ENCODE data around the gene BTNL8. TPM values are rescaled to one million over a fixed set of nuclear protein-coding genes. Genes with fewer than 3 reads are reported as not detected.

The BTNL8 gene
- total RNA-seq, 6 donors from 2014 or later: 1.2 to 10.0 (median 3.6) TPM; not detected in 1

DNA sequence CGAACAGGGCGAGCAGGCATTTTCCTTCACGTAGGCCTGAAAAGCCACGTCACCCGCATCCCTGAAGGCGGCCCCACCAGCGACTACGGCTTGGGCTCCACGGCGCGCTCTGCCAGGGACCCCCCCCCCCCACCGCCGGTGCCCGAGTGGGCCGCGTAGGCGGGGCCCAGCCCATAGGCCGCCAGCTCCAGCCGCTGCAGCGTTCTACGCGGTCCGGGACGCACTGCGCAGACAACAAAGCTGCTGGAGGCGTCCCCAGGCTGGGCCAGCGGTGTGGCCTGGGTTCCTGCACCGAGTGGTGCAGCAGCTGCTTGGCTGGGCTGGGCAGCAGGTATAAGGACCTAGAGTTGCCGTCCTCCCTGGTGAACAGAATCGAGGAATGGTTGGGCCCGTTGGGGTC is 71.4 kb downstream of the BTNL8 start:
- 97 to 99% methylated on average over 11 to 30 of the region's 31 CpGs for WGBS, 2 donors
- H3K27me3 ChIP-seq: no peaks in the 10 kb centered on the region
- no peaks in the 10 kb centered on the region for H3K4me1 ChIP-seq
- no peak overlapping the region for H3K27ac ChIP-seq
- H3K4me3 ChIP-seq: no peak overlapping the region
- ATAC-seq (ENCODE audit: low FRiP score in 2 of 2): no peak
- TF ChIP-seq POLR2AphosphoS5 (IDR thresholded peaks at IDR 0.05) (no peak), POLR2A (IDR thresholded peaks at IDR 0.05) (no peak), CTCF (IDR thresholded peaks at IDR 0.05) (no peak), EP300 (IDR thresholded peaks at IDR 0.05) (no peak)
- H3K9me3 ChIP-seq: no peaks in the 10 kb centered on the region
- H3K36me3 ChIP-seq: no peaks in the 10 kb centered on the region
- peak in 1 of 2 donors; percentile 63 for DNase-seq

GRCh38 chr5:180970875-180971274 is 71.9 kb downstream of the BTNL8 start:
- ATAC-seq (ENCODE audit: low FRiP score in 2 of 2): no peak
- Histone ChIP-seq H3K4me1 (no peaks in the 10 kb centered on the region), H3K36me3 (no peaks in the 10 kb centered on the region), H3K27me3 (no peaks in the 10 kb centered on the region), H3K27ac (no peak overlapping the region), H3K9me3 (no peaks in the 10 kb centered on the region), H3K4me3 (no peak overlapping the region)
- no peak for DNase-seq
- TF ChIP-seq EP300 (IDR thresholded peaks at IDR 0.05): no peak
- TF ChIP-seq POLR2A (IDR thresholded peaks at IDR 0.05): no peak
- TF ChIP-seq POLR2AphosphoS5 (IDR thresholded peaks at IDR 0.05): no peak
- no peak for TF ChIP-seq CTCF (IDR thresholded peaks at IDR 0.05)
- 47 to 54% methylated on average over 4 of the region's 4 CpGs for WGBS, 2 donors

GRCh38 chr5:180974612-180975315 is 75.8 kb downstream of the BTNL8 start:
- DNase-seq (no peak), ATAC-seq (ENCODE audit: low FRiP score in 2 of 2) (no peak)
- H3K4me3 ChIP-seq: no peak overlapping the region
- peaks cover 0 to 17% (median 7%) of the 10 kb centered on the region in 4 donors for H3K4me1 ChIP-seq
- H3K27ac ChIP-seq: no peak overlapping the region
- WGBS, 2 donors: 80 to 88% methylated on average over 2 of the region's 2 CpGs
- no peaks in the 10 kb centered on the region for H3K9me3 ChIP-seq
- H3K36me3 ChIP-seq: no peaks in the 10 kb centered on the region
- TF ChIP-seq CTCF (IDR thresholded peaks at IDR 0.05): no peak
- no peak for TF ChIP-seq EP300 (IDR thresholded peaks at IDR 0.05)
- no peak for TF ChIP-seq POLR2A (IDR thresholded peaks at IDR 0.05)
- TF ChIP-seq POLR2AphosphoS5 (IDR thresholded peaks at IDR 0.05): no peak
- no peaks in the 10 kb centered on the region for H3K27me3 ChIP-seq

GRCh38 chr5:180975338-180975737 is 76.4 kb downstream of the BTNL8 start:
- H3K27me3 ChIP-seq: no peaks in the 10 kb centered on the region
- ATAC-seq (ENCODE audit: low FRiP score in 2 of 2): no peak
- WGBS, 2 donors: 73 to 82% methylated on average over 1 to 2 of the region's 2 CpGs
- no peaks in the 10 kb centered on the region for H3K9me3 ChIP-seq
- no peak overlapping the region for H3K4me3 ChIP-seq
- H3K27ac ChIP-seq: no peak overlapping the region
- TF ChIP-seq POLR2AphosphoS5 (IDR thresholded peaks at IDR 0.05) (no peak), POLR2A (IDR thresholded peaks at IDR 0.05) (no peak)
- H3K4me1 ChIP-seq: peaks cover 0 to 17% (median 7%) of the 10 kb centered on the region in 4 donors
- H3K36me3 ChIP-seq: no peaks in the 10 kb centered on the region
- no peak for DNase-seq

- Histone ChIP-seq H3K36me3 (no peaks in the 10 kb centered on the region), H3K9me3 (no peaks in the 10 kb centered on the region), H3K4me3 (no peak overlapping the region), H3K27ac (peak overlapping the region in 2 of 4 donors; percentile 16 to 40), H3K27me3 (no peaks in the 10 kb centered on the region), H3K4me1 (peaks cover 0 to 17% (median 7%) of the 10 kb centered on the region in 4 donors)
- ATAC-seq (ENCODE audit: low FRiP score in 2 of 2): no peak
- TF ChIP-seq CTCF (IDR thresholded peaks at IDR 0.05) (no peak), POLR2AphosphoS5 (IDR thresholded peaks at IDR 0.05) (peak in 1 of 2 donors; percentile 30)
- 52 to 60% methylated on average over 5 to 6 of the region's 6 CpGs for WGBS, 2 donors
- no peak for DNase-seq
Measured at GRCh38 chr5:180976518-180976917, 77.6 kb downstream of the BTNL8 start.

All from upper lobe of left lung (tissue), 6 donors.